Kidney glomerular epithelial cell (primary cell): ENCODE measurements around the gene RCBTB2.

Source experiments
- DNase-seq: peaks from one replicate; lab custom pipeline; 2025; lab: John Stamatoyannopoulos, UW

The RCBTB2 gene

GRCh38 chr13:48448285-48448958 lies 84.5 kb downstream of the RCBTB2 start:
- DNase-seq = no peak

- no peak for DNase-seq
These were observed 86.4 kb downstream of the RCBTB2 start for GRCh38 chr13:48446464-48446863.

- no peak for DNase-seq
These were observed 89.3 kb downstream of the RCBTB2 start for GRCh38 chr13:48443442-48444208.
